HG03103 (cell line): ENCODE measurements around the gene MAGI2.
A peak's percentile ranks its signal among the peaks of the same experiment; 100 is the strongest.

Source experiments
- ATAC-seq: cut with Tn5 transposase; IDR thresholded peaks from one replicate; pipeline ENCODE4 v1.9.1; 2021; ENCODE audit warnings: low read depth; ENCODE audit not compliant: unreplicated experiment

Gene MAGI2

DNA sequence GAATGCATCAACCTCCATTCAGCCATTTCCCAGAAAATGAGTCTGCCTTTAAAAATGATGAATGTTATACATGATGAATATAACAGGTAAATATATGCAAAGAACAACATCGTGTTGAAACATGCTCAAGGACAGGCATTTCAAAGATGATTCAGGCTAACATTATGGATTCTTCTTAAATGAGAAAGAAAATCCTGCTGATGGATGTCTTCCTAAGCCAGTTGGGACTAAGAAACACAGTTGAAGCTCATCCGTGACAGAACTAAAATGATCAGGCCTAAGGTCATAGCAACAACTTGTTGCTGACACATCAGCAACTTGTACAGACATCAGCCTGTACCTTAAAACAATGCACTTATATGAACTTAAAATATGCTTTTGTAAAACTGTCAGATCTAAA, 267.9 kb downstream of the MAGI2 start:
- ATAC-seq: no peak

DNA sequence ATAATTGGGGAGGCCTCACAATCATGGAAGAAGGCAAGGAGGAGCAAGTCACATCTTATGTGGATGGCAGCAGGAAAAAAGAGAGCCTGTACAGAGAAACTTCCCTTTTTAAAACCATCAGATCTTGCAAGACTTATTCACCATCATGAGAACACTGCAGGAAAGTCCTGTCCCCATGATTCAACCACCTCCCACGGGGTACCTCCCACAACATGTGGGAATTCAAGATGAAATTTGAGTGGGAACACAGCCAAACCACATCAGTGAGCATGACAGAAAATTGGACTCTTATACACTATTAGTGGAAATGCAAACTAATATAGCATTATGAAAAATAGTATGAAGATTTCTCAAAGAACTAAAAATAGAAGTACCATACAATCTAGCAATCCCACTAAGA, 271.2 kb downstream of the MAGI2 start:
- ATAC-seq: no peak

DNA sequence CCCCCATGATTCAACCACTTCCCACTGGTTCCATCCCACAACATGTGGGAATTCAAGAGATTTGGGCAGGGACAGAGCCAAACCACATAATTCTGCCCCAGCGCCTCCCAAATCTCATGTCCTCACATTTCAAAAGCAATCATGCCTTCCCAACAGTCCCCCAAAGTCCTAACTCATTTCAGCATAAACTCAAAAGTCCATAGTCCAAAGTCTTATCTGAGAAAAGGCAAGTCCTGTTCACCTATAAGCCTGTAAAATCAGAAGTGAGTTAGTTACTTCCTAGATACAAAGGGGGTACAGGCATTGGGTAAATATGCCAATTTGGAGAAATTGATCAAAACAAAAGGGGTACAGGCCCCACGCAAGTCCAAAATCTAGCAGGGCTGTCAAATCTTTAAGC, 272.9 kb downstream of the MAGI2 start:
- no peak for ATAC-seq

DNA sequence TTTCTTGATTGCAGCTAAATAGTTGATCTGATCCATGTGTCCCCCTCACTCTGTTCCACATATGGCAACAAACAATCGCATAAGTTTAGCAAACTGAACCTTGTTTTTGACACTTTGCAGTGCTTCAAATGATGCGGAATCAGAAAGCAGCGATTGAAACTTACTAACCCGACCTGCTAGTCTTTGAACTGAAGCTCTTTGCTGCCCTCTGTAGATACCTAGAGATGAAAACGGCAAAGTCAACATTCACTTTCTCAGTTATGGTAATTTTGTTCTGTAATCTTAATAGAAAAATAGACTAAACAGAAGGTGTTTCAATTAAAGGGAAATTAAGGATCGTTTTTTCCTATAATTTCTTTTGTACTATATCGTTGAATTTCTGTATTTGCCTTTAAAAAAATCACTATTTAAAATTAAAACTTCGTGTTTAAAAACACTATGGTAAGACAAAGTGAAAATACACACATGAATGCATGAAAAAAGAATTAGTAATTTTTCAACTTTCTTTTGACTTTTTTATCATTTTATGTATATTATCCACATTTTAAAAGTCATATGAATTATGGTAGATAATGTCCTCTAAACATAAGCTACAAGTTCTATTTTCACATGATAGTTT, 276.5 kb downstream of the MAGI2 start:
- ATAC-seq: peak; percentile 65

DNA sequence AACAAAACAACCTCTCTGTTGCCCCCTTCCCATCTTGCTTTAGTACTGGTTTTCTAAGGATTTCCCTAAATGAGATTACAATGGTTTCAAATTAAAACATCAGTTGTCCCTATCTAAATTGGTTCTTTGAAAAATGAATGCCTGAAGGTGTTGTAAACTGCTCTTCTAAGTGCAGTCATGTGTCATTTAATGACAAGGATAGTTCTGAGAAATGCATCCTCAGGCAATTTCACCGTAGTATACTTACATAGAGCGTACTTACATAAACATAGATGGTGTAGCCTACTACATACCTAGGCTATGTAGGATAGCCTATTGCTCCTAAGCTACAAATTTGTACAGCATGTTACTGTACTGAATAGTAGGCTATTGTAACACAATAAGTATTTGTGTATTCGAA, 278.1 kb downstream of the MAGI2 start:
- ATAC-seq: no peak

DNA sequence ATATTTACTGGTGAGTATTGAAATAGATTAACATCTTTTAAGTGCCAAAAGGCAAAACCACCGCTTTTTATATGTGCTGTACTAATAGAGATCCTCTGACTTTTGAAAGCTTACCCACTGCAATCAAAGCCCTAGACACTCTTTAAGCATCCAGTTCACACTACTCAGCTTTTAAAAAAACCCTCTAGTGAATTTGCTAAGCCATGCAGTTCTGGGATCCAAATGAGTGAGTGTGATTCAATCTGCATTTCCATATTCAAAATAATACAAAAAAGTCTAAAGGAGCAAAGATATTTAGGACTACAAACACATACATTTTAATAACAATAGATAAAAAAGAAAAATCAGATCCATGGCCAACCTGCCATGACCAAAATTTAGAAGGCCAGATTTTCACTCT, 288.2 kb downstream of the MAGI2 start:
- ATAC-seq: no peak

DNA sequence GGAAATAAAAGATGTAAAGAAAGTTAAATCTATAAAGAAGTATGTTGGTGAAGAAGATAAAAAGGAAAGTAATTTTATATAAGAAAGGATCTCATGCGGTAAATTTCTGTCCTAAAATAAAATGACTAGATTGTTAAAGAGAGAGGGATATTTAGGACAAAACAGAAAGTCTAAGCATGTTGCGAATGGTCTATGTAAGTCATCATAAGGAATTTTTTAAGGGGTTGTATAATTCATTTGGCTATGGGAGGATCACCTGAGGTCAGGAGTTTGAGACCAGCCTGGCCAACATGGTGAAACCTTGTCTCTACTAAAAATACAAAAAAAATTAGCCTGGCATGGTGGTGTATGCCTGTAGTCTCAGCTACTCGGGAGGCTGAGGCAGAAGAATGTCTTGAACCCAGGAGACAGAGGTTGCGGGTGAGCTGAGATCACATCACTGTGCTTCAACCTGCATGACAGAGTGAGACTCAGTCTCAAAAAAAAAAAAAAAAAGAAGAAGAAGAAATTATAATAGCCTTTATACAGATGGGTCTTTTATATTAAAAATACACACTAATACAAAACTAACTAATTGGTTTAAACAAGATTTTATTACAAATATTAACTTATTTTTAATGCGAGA, 294.3 kb downstream of the MAGI2 start:
- ATAC-seq: no peak

DNA sequence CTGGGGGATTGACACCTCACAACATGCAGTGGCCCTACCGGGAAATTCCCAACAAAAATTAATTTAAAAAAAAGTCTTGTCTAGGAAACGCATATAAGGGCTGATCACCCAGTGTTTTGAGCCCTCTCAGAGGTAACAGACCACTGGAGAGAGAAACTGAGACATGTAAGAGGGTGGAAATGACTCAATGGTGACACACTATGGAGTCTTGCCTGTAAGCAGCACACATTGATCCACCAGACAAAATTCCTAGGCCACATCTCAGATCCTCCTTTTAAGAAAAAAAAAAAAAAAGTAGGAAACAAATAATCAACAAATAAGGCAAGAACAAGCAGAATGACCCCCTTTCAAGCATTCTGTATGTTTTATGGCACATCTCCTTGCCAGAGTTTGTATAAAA, 296.2 kb downstream of the MAGI2 start:
- no peak for ATAC-seq

DNA sequence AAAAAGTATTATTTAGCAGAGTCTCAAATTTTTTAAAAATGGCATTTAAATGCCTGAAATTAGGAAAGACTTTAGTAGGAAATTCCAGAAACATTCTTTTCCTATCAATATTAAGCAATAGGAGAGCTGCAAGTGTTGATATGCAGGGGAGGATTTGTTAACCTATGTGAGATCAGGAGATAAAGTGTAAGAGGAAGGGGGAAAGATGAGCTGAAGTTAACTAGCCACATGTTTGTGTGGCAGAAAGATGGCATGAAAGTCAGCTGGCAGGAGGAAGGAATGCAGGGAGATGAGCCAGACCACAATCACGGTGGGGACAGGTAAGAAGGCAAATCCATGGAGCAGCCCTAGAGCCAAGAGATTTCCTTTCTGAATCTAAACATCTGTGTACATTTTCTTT, 303.6 kb downstream of the MAGI2 start:
- ATAC-seq: no peak

DNA sequence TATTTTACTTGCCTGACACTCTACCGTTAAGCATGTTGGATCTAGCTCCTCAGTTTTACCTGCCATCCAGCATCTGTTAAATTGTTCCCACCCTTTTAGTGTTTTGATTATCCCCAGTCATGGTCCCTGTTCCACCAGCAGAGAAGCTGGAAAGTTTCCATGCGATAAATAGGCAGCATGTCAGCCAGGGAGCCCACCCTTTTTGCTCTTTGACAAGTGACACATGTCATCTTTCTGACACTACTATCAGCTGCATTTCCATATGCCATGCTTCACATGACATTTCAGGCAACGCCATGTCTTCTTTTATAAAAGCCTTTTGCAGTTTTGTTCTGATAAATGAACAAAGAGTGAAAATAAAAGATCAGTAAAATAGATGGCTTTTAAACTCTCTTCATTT, 310.8 kb downstream of the MAGI2 start:
- ATAC-seq: no peak

DNA sequence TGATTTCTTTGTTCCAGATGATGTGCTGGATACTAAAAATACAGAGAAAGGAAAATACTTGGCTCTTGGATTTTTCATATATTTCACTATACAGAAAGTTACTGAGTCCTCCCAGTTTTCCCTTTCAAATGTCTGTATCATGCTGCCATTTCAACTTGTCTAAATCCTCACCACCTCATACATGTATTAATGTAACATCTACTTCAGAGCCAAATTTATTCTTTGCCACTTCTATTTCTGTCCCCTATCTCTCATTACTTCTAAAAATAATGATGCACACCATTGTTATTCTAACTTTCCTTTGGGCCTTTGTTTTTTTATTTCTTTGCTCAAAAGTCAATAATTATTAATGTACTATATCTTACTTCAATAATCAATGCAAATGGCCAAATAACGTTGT, 312.2 kb downstream of the MAGI2 start:
- ATAC-seq: no peak

DNA sequence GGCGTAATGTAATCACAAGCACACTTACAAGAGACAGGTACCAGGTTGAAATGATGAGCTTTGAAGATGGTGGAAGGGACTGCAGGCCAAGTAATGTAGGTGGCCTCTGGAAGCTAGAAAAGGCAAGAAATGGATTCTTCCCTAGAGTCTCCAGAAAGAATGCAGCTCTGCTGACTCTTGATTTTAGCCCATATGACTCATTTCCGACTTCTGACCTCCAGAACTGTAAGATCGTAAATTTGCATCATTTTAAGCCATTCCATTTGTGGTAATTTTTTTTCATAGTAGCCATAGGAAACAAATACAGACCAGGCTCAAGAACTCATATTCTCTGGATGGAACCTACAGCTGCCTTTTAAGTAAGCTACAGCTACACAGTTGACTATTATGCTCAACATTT, 315.5 kb downstream of the MAGI2 start:
- ATAC-seq: no peak

DNA sequence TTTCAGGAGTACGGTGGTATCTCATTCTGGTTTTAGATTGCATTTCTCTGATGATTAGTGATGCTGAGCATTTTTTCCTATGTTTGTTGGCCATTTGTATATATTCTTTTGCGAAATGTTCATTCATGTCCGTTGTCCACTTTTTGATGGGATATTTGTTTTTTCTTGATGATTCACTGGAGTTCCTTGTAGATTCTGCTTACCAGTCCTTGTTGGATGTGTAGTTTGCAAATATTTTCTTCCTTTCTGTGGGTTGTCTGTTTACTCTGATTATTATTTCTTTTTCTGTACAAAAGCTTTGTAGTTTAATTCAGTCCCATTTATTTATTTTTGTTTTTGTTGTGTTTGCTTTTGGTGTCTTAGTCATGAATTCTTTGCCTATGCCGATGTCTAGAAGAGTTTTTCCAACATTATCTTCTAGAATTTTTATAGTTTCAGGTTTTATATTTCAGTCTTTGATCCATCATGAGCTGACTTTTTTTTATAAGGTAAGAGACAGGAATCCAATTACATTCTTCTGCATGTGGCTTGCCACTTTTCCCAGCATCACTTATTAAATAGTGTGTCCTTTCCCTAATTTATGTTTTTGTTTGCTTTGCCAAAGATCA, 320.5 kb downstream of the MAGI2 start:
- ATAC-seq: no peak

DNA sequence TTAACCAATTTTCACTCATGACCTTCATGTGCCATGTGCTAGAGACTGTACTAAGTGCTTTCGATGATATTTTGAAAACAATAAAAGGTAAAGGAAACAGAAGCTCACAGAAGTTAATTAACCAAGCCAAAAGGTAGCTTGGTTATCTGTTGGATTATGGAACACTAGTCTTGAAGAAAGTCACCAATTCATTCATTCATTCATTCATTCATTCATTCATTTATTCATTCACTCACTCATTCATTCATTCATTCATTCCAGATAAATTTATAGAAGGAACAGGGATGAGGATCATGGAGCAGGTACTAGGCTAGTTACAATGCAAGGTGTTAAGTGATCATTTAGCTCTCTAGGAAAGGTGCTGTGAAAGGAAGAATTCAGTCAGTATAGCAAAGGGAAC, 322.8 kb downstream of the MAGI2 start:
- ATAC-seq: no peak

DNA sequence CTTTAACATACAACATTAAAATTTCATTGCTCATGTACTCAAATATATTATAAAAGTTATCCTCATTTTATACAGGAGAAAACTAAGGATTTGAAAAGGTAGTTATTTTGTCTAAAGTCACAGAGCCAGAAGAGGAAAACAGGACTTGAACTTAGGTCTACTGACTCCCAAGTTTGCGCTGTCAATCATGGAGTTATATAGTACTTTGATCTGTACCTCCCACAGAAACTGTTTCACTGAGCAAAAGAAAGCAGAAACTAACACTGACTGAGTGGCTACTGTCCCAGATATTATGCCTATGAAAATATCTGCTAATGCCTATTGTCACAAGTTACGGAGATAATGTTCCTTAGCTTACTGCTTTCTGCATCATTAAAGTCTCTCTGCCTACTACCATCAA, 329.1 kb downstream of the MAGI2 start:
- ATAC-seq: no peak

DNA sequence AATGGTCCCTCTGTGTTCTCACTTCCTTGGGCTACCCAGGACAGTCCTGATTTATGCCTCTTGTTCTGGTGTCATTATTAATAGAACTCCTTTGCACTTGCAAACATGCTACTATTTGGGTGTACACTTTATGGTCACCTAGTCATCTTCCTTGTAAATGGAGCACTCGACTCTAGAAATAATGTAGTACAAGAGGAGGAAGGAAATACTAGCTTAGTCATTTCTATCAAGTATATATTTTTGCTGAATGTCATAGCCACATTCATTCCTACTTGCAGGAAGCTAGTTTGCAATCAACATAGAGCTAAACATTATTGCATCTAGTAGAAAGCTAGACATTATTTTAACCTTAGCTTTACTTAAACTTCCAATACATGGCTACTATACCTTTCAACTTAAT, 335.3 kb downstream of the MAGI2 start:
- no peak for ATAC-seq

DNA sequence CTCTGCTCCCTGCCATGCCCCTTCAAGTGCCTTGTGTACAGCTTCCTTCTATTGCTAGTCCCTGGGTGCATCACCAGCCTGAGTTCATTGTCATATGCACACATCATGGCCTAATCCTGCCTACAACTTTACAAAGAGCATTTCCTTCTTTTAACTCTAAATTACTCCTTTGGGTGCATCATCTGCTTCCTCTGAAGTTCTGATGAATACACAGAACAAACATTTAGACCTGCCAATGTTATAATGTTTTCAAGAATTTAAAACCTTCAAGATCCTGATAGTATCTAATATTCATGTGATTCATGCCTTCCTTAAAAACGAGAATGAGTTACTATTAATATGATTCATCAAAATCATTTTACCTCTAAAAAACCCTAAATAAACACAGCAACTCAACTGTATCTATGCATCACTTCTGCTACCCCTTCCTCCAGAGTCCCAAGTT, 357.1 kb downstream of the MAGI2 start:
- no peak for ATAC-seq

DNA sequence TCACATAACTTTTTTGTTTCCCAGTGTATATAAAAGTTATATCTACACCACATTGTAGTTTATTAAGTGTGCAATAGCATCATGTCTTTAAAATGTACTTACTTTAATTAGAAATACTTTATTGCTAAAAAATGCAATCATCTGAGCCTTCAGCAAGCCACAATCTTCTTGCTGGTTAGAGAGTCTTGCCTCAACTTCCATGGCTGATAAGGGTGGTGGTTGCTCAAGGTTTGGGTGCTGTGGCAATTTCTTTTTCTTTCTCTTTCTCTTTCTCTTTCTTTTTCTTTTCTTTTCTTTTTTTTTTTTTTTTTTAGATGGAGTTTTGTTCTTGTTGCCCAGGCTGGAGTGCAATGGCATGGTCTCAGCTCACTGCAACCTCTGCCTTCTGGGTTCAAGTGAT, 360.0 kb downstream of the MAGI2 start:
- no peak for ATAC-seq

DNA sequence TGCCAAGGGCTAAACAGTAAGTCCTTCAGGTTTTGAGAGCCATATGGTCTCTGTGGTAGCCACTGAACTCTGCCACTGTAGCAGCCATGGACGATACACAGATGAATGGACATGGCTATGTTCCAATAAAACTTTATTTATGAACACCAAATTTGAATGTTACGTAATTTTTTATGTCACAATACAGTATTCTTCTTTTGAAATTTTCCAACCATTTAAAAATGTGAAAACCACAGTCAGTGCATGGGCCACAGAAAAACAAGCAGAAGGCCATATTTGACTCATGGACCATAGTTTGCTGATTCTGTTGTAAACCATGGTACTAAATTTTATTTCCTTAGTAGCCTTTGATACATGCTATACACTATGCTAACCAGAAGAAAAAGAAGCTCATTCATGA, 361.8 kb downstream of the MAGI2 start:
- no peak for ATAC-seq

DNA sequence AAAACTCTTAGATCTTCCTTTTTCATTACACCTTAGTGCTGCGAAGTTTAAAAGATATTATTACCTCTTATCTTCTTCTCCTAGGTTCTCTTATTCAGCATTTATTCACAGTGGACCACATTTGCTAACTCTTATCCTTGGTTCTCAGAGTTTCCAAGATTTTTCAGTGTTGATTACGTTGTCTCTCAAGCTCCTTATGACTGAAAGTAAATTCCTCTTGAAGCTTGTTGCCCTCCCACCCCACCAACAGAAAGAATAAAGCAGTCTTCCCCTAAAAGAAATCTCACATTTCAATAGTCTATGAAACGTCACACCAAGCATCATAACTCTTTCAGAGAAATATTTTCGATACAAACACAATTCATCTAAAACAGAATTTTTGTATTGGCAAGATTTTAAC, 362.5 kb downstream of the MAGI2 start:
- ATAC-seq: no peak

DNA sequence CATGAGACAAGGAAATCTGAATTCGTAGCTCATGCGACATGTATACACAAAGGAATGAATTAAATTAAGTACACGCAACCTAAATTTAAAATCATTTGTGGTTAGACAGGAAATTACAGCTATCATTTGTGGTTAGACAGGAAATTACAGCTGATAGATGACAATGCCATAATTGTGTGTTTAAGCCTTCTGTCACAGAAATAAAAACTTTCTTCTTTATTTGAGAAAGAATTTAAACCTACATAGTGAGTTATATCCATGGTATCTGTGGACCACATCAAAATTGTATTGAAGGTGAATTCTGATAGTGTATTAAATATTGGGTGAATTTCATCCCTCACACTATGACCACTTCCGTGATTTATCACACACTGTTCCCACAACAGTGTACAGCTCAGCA, 362.9 kb downstream of the MAGI2 start:
- no peak for ATAC-seq

DNA sequence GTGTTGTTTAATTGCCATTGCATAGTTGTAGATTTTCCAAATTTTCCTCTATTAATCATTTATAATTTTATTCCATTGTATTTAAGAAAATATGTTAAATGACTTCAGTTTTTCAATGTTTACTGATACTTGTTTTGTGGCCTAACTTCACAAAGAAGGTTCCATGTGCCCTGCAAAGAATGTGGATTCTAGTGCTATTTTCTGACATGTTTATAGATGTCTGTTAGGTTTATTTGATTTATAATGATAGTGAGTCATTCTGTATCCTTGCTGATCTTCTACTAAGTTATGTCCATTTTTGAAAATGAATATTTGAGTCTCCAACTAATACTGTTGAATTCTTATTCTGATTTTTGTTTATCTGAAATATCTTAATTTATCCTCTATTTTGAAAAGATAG, 369.0 kb downstream of the MAGI2 start:
- no peak for ATAC-seq
